ENCODE data around the gene DRAM2.
"Not testable (repeated sequence)": the region's sequence is repeated elsewhere in the genome, so short reads cannot be mapped to it uniquely, and the experiment has no call there.

The DRAM2 gene

GRCh38 chr1:111141245-111142220, 1.6 kb upstream of the DRAM2 start:
- no peak for DNase-seq

GRCh38 chr1:111140680-111140967, 731 bp upstream of the DRAM2 start:
- no peak for DNase-seq

- peak; percentile 71 to 74 for DNase-seq
Measured at GRCh38 chr1:111139324-111139955, 453 bp downstream of the DRAM2 start.

GRCh38 chr1:111133866-111134265, 6.0 kb downstream of the DRAM2 start:
- DNase-seq = no peak

GRCh38 chr1:111131693-111132092, 8.2 kb downstream of the DRAM2 start:
- no peak for DNase-seq

GRCh38 chr1:111129376-111129775, 10.5 kb downstream of the DRAM2 start:
- no peak for DNase-seq

GRCh38 chr1:111127923-111128643, 11.8 kb downstream of the DRAM2 start:
- no peak for DNase-seq

- no peak for DNase-seq
Measured at GRCh38 chr1:111126354-111126753, 13.5 kb downstream of the DRAM2 start.

- no peak for DNase-seq
Measured at GRCh38 chr1:111116496-111116895, 23.4 kb downstream of the DRAM2 start.

- DNase-seq = peak in 1 of 2 experiments; percentile 46
Measured at GRCh38 chr1:111110197-111110899, 29.5 kb downstream of the DRAM2 start.

GRCh38 chr1:111104981-111105380, 34.9 kb downstream of the DRAM2 start:
- no peak for DNase-seq

GRCh38 chr1:111101854-111102642, 37.8 kb downstream of the DRAM2 start:
- DNase-seq = no peak

GRCh38 chr1:111099289-111099688, 40.6 kb downstream of the DRAM2 start:
- DNase-seq = no peak

GRCh38 chr1:111097356-111098099, 42.4 kb downstream of the DRAM2 start:
- DNase-seq = no peak

GRCh38 chr1:111095421-111095820, 44.5 kb downstream of the DRAM2 start:
- DNase-seq = not testable (repeated sequence)

- DNase-seq = no peak
Measured at GRCh38 chr1:111089638-111090037, 50.3 kb downstream of the DRAM2 start.

GRCh38 chr1:111085676-111086075, 54.2 kb downstream of the DRAM2 start:
- no peak for DNase-seq

GRCh38 chr1:111084999-111085398, 54.9 kb downstream of the DRAM2 start:
- DNase-seq = no peak

- no peak for DNase-seq
Measured at GRCh38 chr1:111082421-111083203, 57.3 kb downstream of the DRAM2 start.

GRCh38 chr1:111079329-111079728, 60.6 kb downstream of the DRAM2 start:
- DNase-seq = not testable (repeated sequence)

GRCh38 chr1:111077312-111077711, 62.6 kb downstream of the DRAM2 start:
- not testable (repeated sequence) for DNase-seq
